Parathyroid adenoma (tissue), 2 donors: ENCODE data around the gene ADAMTS4.

Experiments used
- H2AFZ ChIP-seq: fragments of 300-600 bp; sonication (generic); one replicate; pipeline ENCODE4 v1.7.0; 2017; ENCODE audit warnings: antibody characterized with exemption, mild to moderate bottlenecking
- H3K27ac ChIP-seq: fragments of 300-600 bp; sonication (generic); one replicate; pipeline ENCODE4 v1.7.0; 2017
- H3K27me3 ChIP-seq: fragments of 300-600 bp; sonication (generic); one replicate; pipeline ENCODE4 v1.7.0; 2017; ENCODE audit warnings: low read length; ENCODE audit not compliant: control insufficient read depth, insufficient read depth
- H3K36me3 ChIP-seq: fragments of 300-600 bp; sonication (generic); one replicate; pipeline ENCODE4 v1.7.0; 2017; ENCODE audit warnings: low read length; ENCODE audit not compliant: control insufficient read depth, insufficient read depth
- H3K4me1 ChIP-seq: fragments of 300-600 bp; sonication (generic); one replicate; pipeline ENCODE4 v1.7.0; 2017; ENCODE audit warnings: control low read depth
- H3K4me2 ChIP-seq: fragments of 300-600 bp; sonication (generic); one replicate; pipeline ENCODE4 v1.7.0; 2017; ENCODE audit warnings: low read length
- H3K4me3 ChIP-seq: fragments of 300-600 bp; sonication (generic); one replicate; pipeline ENCODE4 v1.7.0; 2017; ENCODE audit warnings: low read depth, low read length
- H3K79me2 ChIP-seq: fragments of 300-600 bp; sonication (generic); one replicate; pipeline ENCODE4 v1.7.0; 2017; ENCODE audit warnings: control low read depth
- H3K9ac ChIP-seq: fragments of 300-600 bp; sonication (generic); one replicate; pipeline ENCODE4 v1.7.0; 2017; ENCODE audit warnings: mild to moderate bottlenecking
- H3K9me3 ChIP-seq: fragments of 300-600 bp; sonication (generic); one replicate; pipeline ENCODE4 v1.7.0; 2017; ENCODE audit warnings: low read length; ENCODE audit not compliant: control insufficient read depth
- TF ChIP-seq, protein P1 (sequence below): fragments of 300-600 bp; sonication (generic); IDR thresholded peaks from one replicate; pipeline ENCODE4 v1.7.0; 2017; ENCODE audit warnings: antibody characterized with exemption, mild to moderate bottlenecking
- donor health status: primary hyperparathyroidism.

Gene ADAMTS4

DNA sequence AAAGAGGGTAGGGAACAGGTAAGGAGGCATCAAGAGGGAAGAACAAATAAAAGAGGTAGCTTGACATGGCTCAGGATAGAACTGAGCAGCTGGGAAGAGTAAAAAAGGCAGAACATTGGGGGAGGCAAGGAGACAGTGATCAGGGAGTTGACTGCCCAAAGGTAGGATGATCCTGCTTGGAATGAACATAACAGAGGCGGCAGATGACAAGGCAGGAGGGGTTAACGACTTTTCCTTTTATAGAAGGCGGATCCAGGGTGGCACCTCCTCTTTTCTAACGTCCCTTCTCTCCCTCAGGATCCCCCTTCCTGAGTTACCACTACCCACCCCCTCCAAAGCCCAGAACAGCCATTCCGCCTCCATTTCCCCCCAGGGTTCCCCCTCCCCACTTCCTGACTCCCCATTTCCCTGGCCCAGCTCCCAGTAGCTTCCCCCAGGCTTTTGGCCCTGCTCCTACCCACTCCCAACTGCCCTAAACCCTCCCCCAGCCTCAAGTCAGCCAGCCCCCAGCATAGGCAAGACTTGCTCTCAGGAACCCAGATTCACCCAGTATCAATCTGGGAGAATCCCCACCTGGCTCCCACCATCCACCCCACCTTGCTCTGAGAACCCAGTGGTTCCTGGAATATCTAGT is 769 bp upstream of the ADAMTS4 start:
- Histone ChIP-seq H3K27me3 (no peaks in the 10 kb centered on the region), H3K9ac (no peak overlapping the region), H3K27ac (peak overlapping the region; percentile 98), H3K36me3 (no peaks in the 10 kb centered on the region), H3K4me1 (peaks cover 4% of the 10 kb centered on the region), H3K9me3 (no peaks in the 10 kb centered on the region), H3K79me2 (peaks cover 11% of the 10 kb centered on the region), H3K4me3 (no peak overlapping the region), H3K4me2 (no peak overlapping the region), H2AFZ (no peak overlapping the region)
- TF ChIP-seq, protein P1, sequence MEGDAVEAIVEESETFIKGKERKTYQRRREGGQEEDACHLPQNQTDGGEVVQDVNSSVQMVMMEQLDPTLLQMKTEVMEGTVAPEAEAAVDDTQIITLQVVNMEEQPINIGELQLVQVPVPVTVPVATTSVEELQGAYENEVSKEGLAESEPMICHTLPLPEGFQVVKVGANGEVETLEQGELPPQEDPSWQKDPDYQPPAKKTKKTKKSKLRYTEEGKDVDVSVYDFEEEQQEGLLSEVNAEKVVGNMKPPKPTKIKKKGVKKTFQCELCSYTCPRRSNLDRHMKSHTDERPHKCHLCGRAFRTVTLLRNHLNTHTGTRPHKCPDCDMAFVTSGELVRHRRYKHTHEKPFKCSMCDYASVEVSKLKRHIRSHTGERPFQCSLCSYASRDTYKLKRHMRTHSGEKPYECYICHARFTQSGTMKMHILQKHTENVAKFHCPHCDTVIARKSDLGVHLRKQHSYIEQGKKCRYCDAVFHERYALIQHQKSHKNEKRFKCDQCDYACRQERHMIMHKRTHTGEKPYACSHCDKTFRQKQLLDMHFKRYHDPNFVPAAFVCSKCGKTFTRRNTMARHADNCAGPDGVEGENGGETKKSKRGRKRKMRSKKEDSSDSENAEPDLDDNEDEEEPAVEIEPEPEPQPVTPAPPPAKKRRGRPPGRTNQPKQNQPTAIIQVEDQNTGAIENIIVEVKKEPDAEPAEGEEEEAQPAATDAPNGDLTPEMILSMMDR: no peak

DNA sequence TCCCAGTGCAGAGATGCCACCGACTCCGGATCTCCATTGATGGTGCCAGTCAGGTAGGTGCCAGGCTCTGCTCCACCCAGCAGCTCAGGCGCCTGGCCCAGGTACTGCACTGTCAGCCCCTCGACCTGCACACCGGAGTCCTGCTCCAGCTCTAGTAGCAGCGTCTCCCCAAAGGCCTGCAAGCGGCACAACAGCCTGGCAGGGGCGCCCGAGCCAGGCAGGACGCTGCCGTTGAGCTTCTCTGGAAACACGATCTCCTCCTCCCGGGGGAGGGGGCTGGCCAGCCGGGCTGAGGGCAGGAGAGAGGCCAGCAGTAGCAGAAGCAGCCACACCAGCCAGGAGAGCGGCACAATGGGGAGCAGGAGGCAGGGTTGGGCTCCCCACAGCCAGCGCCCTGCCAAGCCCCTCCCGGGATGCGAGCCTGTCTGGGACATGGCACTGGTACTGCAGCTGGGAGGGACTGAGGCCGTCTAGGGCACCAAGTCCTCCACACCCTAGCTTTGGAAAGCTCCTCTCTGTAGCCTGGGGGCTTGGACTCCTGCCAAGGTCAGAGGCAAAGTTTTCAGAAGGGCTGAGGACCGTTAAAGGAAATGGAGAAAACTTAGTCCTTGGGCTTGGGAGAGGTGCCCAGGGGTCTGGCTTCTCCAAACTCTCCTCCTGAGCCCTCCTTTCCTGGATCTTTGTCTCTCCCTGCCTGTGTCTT is 509 bp downstream of the ADAMTS4 start:
- Histone ChIP-seq H3K79me2 (peaks cover 9% of the 10 kb centered on the region), H2AFZ (peak overlapping the region; percentile 34), H3K4me1 (peaks cover 4% of the 10 kb centered on the region), H3K9ac (no peak overlapping the region), H3K4me2 (peak overlapping the region; percentile 17), H3K27me3 (no peaks in the 10 kb centered on the region), H3K9me3 (no peaks in the 10 kb centered on the region), H3K4me3 (peak overlapping the region; percentile 23), H3K27ac (peak overlapping the region; percentile 98), H3K36me3 (no peaks in the 10 kb centered on the region)
- TF ChIP-seq, protein P1: no peak

DNA sequence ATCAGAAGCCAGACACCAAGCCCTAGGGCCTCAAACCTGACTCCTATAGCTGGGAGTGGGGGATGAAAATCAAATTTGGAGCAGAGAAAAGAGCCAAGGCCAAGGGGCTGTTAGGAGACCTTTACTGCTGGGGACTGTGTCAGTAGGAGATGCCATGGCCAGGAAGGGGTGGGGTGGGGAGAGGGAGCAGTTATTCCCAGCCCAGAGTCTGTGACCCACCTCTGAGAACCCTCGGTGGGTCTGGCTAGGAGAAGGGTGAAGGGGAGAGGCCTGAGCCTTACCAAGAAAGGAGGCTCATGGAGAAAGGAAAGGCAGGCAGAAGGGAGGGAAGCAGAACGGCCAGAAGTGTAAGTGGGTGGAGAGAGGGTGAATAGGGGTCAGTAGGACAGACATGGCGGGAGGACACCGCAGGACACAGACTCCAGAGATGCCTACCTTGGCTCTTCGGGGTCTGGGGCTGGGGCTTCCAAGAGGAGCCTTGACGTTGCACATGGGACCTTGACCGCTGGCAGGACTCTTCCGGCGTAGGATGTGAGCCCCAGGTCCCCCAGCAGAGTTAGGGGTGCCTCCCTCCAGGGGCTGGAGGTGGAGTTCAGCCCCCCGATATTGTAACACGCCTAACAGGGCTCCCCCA is 1.2 kb downstream of the ADAMTS4 start:
- no peak overlapping the region for H3K9ac ChIP-seq
- H3K36me3 ChIP-seq: no peaks in the 10 kb centered on the region
- peaks cover 2% of the 10 kb centered on the region for H3K79me2 ChIP-seq
- no peaks in the 10 kb centered on the region for H3K27me3 ChIP-seq
- peaks cover 2% of the 10 kb centered on the region for H3K4me1 ChIP-seq
- no peaks in the 10 kb centered on the region for H3K9me3 ChIP-seq
- TF ChIP-seq, protein P1: no peak
- H3K4me2 ChIP-seq: peak overlapping the region; percentile 17
- H2AFZ ChIP-seq: no peak overlapping the region
- H3K4me3 ChIP-seq: no peak overlapping the region
- peak overlapping the region; percentile 98 for H3K27ac ChIP-seq

DNA sequence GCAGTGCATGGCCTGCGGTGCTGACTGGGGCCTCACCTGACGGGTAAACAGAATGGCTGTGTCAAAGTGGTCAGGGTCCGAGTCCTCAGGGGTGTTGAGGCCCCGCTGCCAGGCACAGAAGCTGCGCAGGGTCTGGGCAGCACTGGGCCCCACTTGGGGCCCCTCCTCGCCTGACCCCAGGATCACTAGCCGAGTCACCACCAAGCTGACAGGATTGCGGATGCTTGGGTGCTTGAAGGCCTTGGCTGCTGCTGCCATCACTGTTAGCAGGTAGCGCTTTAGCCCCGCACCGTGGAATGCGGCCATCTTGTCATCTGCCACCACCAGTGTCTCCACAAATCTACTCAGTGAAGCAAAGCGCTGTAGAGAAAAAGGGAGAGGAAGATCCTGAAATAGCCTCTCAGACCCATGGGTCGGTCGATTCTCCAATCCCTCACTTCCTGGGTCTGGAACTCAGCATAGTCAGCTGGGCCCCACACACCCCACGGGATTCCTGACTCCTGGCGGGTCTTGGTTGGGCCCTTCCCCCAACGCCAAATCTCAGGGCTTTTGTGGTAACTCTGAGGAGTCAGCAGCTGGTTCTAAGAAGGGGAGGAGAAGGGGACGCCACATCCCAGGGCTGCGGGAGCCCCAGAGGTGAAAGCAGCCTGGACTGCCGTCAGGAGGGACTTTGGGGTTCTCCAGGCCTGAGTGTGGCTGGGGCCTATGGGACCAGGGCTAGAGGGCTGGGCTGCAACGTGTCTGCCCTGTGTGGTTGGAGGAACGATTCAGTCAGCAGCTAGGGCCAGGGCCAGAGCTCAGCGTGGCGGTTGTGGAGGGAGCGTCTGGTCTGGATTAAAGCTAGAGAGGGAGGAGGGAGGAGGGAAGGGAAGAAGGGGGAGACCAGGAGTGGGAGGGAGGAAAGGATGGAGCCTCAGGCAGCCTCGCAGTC is 2.1 kb downstream of the ADAMTS4 start:
- Histone ChIP-seq H3K79me2 (no peaks in the 10 kb centered on the region), H3K4me2 (no peak overlapping the region), H3K36me3 (no peaks in the 10 kb centered on the region), H3K9ac (no peak overlapping the region), H3K9me3 (no peaks in the 10 kb centered on the region), H2AFZ (no peak overlapping the region), H3K27me3 (no peaks in the 10 kb centered on the region), H3K27ac (peak overlapping the region; percentile 98), H3K4me3 (no peak overlapping the region), H3K4me1 (peaks cover under 1% of the 10 kb centered on the region)
- TF ChIP-seq, protein P1: no peak
